Parietal lobe (tissue), 2 donors: Measurements from ENCODE around the gene PUM1. TPM values are rescaled to one million over a fixed set of nuclear protein-coding genes. Genes with fewer than 3 reads are reported as not detected.

Experiments used
- small RNA-seq: library from RNA; depleted of rRNA; stranded (forward); fragments of <200 nt; gene quantifications from one replicate; pipeline ENCODE3, GENCODE V24; 2014; ENCODE audit warnings: low replicate concordance
- total RNA-seq: library from RNA; depleted of rRNA; stranded (reverse); fragments of >200 nt; gene quantifications from one replicate; pipeline ENCODE4 v1.2.3, GENCODE V29; 2014

The PUM1 gene, protein sequence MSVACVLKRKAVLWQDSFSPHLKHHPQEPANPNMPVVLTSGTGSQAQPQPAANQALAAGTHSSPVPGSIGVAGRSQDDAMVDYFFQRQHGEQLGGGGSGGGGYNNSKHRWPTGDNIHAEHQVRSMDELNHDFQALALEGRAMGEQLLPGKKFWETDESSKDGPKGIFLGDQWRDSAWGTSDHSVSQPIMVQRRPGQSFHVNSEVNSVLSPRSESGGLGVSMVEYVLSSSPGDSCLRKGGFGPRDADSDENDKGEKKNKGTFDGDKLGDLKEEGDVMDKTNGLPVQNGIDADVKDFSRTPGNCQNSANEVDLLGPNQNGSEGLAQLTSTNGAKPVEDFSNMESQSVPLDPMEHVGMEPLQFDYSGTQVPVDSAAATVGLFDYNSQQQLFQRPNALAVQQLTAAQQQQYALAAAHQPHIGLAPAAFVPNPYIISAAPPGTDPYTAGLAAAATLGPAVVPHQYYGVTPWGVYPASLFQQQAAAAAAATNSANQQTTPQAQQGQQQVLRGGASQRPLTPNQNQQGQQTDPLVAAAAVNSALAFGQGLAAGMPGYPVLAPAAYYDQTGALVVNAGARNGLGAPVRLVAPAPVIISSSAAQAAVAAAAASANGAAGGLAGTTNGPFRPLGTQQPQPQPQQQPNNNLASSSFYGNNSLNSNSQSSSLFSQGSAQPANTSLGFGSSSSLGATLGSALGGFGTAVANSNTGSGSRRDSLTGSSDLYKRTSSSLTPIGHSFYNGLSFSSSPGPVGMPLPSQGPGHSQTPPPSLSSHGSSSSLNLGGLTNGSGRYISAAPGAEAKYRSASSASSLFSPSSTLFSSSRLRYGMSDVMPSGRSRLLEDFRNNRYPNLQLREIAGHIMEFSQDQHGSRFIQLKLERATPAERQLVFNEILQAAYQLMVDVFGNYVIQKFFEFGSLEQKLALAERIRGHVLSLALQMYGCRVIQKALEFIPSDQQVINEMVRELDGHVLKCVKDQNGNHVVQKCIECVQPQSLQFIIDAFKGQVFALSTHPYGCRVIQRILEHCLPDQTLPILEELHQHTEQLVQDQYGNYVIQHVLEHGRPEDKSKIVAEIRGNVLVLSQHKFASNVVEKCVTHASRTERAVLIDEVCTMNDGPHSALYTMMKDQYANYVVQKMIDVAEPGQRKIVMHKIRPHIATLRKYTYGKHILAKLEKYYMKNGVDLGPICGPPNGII
- 180 TPM for total RNA-seq

DNA sequence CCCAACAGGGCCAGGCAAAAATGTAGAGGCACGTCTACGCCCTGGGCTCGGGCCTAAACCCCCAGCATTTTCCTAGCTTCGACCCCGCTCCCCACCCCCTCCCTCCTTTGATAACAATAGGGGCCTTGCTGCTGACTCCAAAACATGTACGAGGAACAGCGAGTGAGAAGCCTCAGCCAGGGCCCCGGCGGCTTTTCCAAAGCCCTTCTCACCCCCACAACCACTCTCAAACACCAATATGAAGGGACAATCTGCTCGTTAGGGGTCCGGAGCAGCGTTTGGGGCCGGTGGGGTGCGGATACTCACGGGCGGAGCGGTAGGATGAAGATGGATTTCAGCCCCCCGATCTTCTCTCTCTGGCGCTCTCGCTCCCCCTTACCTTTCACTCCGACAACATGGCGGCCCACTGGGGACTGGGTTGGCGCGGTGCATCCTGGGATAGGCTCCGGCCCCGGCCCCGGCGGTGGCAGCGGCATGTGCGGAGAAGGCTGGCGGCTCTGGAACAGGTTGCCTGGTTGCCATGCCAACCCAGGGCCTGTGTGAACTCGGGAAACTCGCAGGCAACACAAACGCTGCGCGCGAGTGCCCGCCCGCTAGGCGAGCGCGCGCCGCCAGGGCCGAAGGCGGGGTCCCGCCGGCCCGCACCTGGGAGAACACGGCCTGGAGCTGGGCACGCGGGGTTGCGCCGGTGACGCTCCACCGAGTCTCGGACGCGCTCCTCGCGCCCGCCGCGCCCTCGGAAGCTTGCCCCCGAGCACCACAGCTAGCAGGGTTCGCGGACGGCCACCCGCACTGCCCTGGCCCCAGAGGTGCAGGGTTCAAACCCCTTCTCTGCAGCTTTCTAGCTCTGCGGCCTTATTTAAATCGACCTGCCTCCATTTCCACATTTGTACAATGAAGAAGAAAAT, at the start of gene PUM1:
Gene PUM1 (minus strand): TSS at position 408 of the 908 bp plus-strand sequence. CDS start 6,151 bp downstream, outside the sequence.

DNA sequence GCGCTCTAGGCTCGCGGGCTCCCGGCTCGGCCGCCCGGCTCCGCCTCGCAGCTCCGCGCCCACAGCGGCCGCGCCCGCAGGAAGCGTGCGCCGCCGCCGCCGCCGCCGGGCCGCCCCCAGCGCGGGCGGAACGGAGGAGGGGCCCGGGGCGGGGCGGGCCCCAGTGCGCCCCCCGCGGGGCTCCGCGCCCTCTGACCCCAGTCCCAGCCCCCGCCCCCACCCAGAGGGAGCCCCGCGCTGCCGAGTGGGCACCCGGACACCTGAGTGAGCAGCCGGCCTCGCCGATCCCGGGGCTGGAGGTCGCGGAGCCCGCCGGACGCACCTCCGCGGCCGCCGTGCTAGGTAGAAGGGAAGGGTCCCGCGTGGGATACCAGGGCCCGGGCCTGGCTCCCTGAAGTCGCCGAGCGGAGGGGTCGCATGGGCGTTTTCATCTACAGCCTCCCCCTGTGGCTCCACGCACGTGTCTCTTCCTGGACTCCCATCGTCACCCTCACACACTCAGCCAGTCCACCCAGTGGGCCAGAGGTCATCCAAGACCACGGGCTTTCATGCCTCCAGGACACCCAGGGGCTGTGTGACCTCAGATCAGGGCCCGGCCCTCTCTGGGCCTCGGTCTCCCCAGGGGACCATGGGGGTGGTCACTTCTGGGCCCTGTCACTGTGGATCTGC, 156.7 kb downstream of the PUM1 start, which contains the start of gene SDC3:
Gene SDC3 (minus strand): TSS at position 63 of the 669 bp plus-strand sequence. CDS start 172 bp downstream, outside the sequence.

Small RNA genes within 50 kb of the gene (small RNA-seq; reads per million reads assigned to genes)
- gene AL356320.1 (not detected), gene RN7SL371P (not detected)

Other genes starting within 250 kb of the PUM1 start
- gene SDC3, start 157.0 kb downstream of the PUM1 start, total RNA-seq = 84.5 TPM
- gene NKAIN1, start 174.2 kb upstream of the PUM1 start, total RNA-seq = 48.8 TPM
- 111 TPM for gene SNRNP40, start 231.1 kb upstream of the PUM1 start, total RNA-seq
- 38.5 TPM for gene ZCCHC17, start 231.3 kb upstream of the PUM1 start, total RNA-seq